Tibial artery (tissue), 4 donors: ENCODE measurements around the gene MRPS35.

ENCODE experiments used
- DNase-seq, 2 donors: peaks; one replicate each; pipeline ENCODE4 v3.0.0-alpha.2; 2019
- H3K27ac ChIP-seq, 2 donors: fragments of 200-600 bp; sonication (generic) in 1 of 2; 1 replicate in 1 of 2; 2 replicates in 1 of 2; pipeline ENCODE4 v1.5.1; 2018 to 2019; ENCODE audit warnings: mild to moderate bottlenecking in 1 of 2
- H3K27me3 ChIP-seq, 2 donors: fragments of 200-600 bp; sonication (generic) in 1 of 2; one replicate each; pipeline versions ENCODE4 v1.5.1 to v1.6.0; 2016 to 2019
- H3K36me3 ChIP-seq, 3 donors: fragments of 200-600 bp; sonication (generic) in 2 of 3; one replicate each; pipeline ENCODE4 v1.5.1; 2016 to 2019; ENCODE audit warnings: mild to moderate bottlenecking in 2 of 3
- H3K4me1 ChIP-seq, 4 donors: fragments of 200-600 bp; sonication (generic) in 2 of 4; 1 replicate in 3 of 4; 2 replicates in 1 of 4; pipeline ENCODE4 v1.5.1; 2016 to 2019
- H3K4me3 ChIP-seq, 2 donors: fragments of 200-600 bp; sonication (generic) in 1 of 2; 1 replicate in 1 of 2; 2 replicates in 1 of 2; pipeline ENCODE4 v1.5.1; 2018 to 2019; ENCODE audit warnings: mild to moderate bottlenecking in 2 of 2
- H3K9me3 ChIP-seq, 3 donors: fragments of 200-600 bp; sonication (generic) in 1 of 3; one replicate each; pipeline ENCODE4 v1.5.1; 2016 to 2019
- CTCF ChIP-seq, 2 experiments: fragments of 200-600 bp in 1 of 2; fragments of 450-650 bp in 1 of 2; IDR thresholded peaks; one replicate each; pipeline ENCODE4 v1.5.1; 2017 to 2019; ENCODE audit warnings: antibody characterized with exemption in 2 of 2, mild to moderate bottlenecking in 1 of 2, moderate library complexity in 1 of 2
- intact Hi-C: fragments of 100-400 bp; cut with DNase I; formaldehyde crosslinking; loops from one replicate; pipeline ENCODE4 v1.15.0; 2023; ENCODE audit warnings: low total_unique reads

MRPS35 gene

DNA sequence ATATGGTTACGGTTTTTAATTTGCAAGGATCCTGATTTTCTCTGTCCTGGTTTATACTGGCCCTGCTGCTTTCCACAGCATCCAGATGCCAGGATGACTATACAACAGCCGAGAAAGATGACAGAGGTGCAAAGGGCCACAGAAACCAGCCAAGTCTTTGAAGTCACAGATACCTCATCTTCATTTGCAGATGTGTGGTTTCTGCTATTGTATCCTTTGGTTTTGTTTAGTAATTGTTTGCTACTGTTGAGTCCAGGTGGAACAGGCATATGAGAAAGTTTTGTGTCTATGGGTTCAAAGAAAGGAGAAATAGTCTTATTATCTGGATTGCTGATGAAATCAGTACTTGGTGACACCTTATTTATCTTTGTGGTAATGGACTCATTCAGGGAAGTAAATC lies 52.1 kb downstream of the MRPS35 start:
- DNase-seq: no peak
- Histone ChIP-seq H3K9me3 (no peaks in the 10 kb centered on the region), H3K36me3 (peaks cover 0 to 4% (median 0%) of the 10 kb centered on the region in 3 donors), H3K27me3 (no peaks in the 10 kb centered on the region), H3K4me3 (no peak overlapping the region), H3K27ac (no peak overlapping the region), H3K4me1 (no peaks in the 10 kb centered on the region)
- TF ChIP-seq CTCF (IDR thresholded peaks at IDR 0.05): no peak
- intact Hi-C loops: no loop called here

- intact Hi-C loops: no loop called here
- no peak for TF ChIP-seq CTCF (IDR thresholded peaks at IDR 0.05)
- DNase-seq: no peak
- Histone ChIP-seq H3K27ac (no peak overlapping the region), H3K27me3 (no peaks in the 10 kb centered on the region), H3K9me3 (no peaks in the 10 kb centered on the region), H3K4me1 (no peaks in the 10 kb centered on the region), H3K36me3 (no peaks in the 10 kb centered on the region), H3K4me3 (no peak overlapping the region)
Observed at GRCh38 chr12:27766587-27766986, 56.0 kb downstream of the MRPS35 start.

- intact Hi-C loops: no loop called here
- Histone ChIP-seq H3K9me3 (no peaks in the 10 kb centered on the region), H3K4me1 (no peaks in the 10 kb centered on the region), H3K27me3 (no peaks in the 10 kb centered on the region), H3K4me3 (no peak overlapping the region), H3K36me3 (no peaks in the 10 kb centered on the region), H3K27ac (no peak overlapping the region)
- no peak for DNase-seq
- TF ChIP-seq CTCF (IDR thresholded peaks at IDR 0.05): no peak
Observed at GRCh38 chr12:27769142-27769673, 58.6 kb downstream of the MRPS35 start.

GRCh38 chr12:27771481-27772327 lies 61.1 kb downstream of the MRPS35 start:
- intact Hi-C loops: no loop called here
- TF ChIP-seq CTCF (IDR thresholded peaks at IDR 0.05): no peak
- H3K4me1 ChIP-seq: no peaks in the 10 kb centered on the region
- H3K27ac ChIP-seq: no peak overlapping the region
- no peak for DNase-seq
- H3K4me3 ChIP-seq: no peak overlapping the region
- H3K27me3 ChIP-seq: no peaks in the 10 kb centered on the region
- H3K9me3 ChIP-seq: no peaks in the 10 kb centered on the region
- no peaks in the 10 kb centered on the region for H3K36me3 ChIP-seq

GRCh38 chr12:27772328-27773049 lies 61.9 kb downstream of the MRPS35 start:
- DNase-seq: no peak
- no peak for TF ChIP-seq CTCF (IDR thresholded peaks at IDR 0.05)
- no peaks in the 10 kb centered on the region for H3K36me3 ChIP-seq
- H3K27ac ChIP-seq: no peak overlapping the region
- no peaks in the 10 kb centered on the region for H3K4me1 ChIP-seq
- H3K4me3 ChIP-seq: no peak overlapping the region
- intact Hi-C loops: no loop called here
- no peaks in the 10 kb centered on the region for H3K9me3 ChIP-seq
- no peaks in the 10 kb centered on the region for H3K27me3 ChIP-seq
